Stimulated activated CD4-positive, alpha-beta T cell treated with anti-CD3 and anti-CD28 coated beads, Interleukin-15, amount 100 ng/mL, for 24 hours (primary cell): ENCODE data around the gene SNX20.

Experiments
- DNase-seq: peaks from one replicate; pipeline ENCODE4 v3.0.0-alpha.2; 2020

SNX20 gene, protein sequence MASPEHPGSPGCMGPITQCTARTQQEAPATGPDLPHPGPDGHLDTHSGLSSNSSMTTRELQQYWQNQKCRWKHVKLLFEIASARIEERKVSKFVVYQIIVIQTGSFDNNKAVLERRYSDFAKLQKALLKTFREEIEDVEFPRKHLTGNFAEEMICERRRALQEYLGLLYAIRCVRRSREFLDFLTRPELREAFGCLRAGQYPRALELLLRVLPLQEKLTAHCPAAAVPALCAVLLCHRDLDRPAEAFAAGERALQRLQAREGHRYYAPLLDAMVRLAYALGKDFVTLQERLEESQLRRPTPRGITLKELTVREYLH

DNA sequence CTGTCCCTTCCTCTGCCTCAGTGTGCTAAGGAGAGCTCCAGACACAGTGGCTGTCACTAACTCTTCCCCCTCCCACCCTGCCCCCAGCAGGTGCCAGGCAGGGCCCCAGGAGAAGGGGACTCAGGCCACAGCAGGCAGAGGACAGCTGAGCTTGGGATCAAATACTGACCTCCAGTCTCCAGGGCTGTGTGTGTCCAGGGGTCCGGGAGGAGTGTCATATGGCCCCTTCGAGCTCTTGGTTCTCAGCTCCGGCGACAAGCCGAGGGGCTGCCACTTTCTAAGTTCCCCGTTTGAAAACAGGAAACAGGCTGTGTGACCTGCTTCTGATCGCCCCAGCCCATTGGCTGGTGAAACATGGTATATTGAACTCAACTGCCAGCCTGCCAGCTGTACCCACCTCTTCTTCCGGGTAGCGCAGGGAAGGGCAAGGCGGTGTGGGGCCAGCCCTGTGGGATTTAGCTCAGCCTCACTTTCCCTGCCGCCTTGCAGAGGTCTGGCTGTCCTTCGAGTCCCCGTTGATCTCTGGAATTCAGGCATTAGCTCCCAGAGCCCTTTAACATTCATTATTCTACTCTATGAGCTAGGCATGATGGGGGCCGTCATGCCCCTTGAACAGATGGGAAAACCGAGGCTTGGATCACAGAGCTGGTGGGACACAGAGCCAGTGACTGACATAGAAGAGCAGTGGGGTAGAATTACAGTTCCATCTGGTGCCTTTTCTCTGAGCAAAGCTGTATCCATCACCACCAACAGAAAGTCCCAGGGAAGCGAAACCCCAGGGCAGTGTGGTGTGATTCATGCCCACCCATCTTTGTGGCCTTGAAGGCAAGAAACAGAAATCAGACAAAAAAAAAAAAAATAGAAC lies at the start of gene SNX20:
SNX20 (minus strand) TSS at position 292 of the 865 bp plus-strand sequence. CDS start 3,786 bp downstream, outside the sequence.
- DNase-seq = peak; percentile 73

DNA sequence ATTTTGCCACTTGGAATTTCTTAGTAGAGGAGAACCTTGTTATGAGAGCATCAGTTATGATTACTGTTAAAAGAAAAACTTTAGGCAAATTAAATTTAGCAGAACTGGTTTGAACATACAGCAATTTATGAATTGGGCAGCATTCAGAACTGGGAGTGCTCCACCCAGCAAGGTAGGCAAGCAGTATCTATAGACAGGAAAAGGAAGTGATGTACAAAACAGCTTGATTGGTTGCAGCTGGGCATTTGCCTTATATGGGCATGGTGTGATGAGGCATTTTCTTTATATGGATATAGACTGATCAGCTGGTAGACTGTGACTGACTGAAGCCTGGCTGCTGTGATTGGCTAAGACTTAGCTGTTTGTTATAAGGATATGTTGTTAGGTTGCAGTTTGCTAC lies 43.2 kb upstream of the SNX20 start:
- DNase-seq = no peak

DNA sequence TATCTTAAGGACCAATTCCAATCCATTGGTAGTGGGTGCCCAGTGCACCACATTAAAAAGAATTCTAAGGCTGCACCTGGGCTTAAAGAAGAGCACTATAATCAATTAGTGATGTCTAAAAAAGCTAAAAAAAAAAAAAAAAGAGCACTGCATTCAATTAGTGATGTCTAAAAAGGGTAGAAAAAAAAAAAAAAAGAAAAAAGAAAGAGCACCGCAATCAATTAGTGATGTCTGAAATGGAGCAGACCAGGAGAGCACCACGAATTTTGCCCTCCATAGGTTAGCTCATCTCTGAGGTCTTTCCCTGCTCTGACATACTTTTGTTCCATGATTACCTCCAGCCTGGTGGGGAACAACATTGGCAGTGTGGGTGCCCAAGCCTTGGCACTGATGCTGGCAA lies 41.8 kb upstream of the SNX20 start:
- DNase-seq = no peak

DNA sequence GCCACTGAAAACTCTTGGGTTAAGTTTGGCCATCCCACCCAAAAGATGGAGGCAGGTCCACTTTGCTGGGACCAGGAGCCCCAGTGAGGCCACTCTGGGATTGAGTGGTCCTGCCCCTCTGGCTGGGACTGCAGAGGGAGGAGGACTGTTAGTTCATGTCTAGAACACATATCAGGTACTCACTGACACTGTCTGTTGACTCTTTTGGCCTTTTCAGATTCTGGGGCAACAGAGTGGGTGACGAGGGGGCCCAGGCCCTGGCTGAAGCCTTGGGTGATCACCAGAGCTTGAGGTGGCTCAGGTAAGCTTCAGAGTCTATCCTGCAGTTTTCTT lies 41.3 kb upstream of the SNX20 start:
- DNase-seq = no peak

DNA sequence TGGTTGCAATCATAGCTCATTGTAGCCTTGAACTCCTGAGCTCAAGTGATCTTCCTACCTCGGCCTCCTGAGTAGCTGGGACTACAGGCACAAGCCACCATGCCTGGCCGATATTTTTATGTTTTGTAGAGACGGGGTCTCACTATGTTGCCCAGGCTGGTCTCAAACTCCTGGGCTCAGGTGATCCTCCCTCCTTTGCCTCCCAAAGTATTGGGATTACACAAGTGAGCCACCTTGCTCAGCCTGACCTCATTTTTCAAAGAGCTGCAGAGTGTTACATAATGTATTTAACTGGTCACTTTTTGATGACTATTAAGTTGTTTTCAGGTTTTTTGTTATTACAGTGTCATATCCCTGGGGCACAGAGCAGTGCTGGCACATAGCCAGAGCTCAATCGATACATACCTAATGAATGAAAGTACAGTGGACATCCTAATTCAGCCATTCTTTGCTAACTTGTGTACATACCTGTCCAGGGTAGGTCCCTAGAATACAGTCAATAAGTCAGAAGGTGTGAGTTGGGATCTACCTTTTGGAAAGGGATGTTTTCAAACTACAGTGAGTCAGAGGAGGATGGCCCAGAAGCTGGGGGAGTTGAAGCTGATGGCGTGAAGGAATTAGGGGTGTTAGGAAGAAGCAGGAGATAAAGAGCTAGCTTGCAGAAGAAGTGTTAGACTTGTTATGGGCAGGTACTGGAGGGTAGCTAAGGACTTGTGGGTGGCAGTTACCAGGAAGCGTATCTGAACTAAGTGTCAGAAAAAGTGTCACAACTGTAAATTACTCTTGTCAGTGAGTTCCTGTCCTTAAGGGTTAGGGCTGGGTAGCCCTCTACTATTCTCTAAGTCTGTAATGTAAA lies 40.7 kb upstream of the SNX20 start:
- no peak for DNase-seq

DNA sequence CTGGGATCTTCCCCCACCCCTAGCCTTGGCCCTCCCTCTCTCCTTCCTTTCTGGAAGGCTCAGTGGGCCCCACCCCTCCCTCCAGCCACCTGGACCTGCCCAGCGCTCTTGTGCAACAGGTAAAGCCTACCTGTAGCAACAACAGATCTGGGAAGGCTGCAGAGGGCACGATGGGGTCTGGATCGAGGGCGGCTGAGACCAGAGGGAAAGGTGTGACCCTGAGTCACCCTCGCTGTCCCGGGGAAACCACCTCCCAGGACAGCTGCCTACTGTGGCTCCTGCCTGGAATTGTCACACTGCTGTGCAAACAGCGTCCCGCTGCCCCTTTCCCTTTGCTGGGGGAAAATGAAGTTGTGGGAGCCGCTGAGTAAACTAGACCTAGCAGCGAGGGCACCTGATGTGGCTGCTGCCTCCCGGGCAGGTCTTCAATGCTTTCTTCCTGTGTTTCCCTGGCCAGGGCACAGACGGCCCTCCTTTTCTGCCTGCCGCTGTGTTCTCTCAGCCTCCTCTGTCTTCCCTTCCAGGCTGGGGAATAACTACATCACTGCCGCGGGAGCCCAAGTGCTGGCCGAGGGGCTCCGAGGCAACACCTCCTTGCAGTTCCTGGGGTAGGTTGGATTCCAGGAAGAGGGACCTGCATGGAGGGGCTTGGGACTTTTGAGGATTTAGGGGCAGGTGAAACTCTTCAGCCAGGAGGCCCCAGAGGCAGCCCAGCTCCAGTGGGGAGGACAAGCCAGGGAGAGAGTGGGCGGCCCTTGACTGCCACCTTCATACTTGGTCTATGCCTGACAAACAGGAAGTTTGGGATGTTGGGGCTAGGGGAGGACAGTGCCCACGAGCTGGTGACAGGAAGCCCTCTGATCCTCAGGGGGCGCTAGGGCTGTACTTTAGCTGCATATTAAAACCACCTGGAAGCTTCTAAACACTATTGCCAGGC lies 38.6 kb upstream of the SNX20 start:
- DNase-seq = no peak

DNA sequence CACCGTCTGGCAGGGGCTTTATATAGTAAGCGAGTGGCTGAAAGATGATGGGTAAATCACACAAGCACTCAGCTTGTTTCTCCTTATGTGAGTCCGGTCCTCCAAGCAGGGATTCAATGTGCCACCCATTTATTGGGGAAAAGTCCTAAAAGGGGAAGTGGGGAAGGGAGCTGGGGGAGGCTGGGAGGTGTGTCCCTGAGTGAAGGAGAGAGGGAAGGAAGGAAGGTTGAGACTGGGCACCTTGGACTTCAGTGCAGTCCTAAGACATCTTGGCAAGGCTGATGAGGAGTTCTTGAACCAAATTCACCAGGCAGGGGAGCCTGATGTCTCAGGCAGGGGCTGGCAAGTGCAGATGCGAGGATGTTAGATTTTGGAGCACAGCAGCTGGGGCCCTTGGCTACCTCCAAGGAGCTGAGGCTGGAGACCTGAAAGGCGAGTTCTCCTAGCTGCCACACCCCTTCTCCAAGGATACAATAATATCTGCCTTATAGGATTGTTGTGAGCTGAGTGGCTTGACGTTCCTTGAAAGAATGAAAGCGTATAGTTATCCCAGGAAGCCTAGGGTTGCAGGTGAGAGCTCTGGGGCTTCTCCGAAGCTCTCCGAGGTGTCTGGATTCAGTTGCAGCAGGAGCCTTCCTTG lies 37.8 kb upstream of the SNX20 start:
- DNase-seq = no peak

DNA sequence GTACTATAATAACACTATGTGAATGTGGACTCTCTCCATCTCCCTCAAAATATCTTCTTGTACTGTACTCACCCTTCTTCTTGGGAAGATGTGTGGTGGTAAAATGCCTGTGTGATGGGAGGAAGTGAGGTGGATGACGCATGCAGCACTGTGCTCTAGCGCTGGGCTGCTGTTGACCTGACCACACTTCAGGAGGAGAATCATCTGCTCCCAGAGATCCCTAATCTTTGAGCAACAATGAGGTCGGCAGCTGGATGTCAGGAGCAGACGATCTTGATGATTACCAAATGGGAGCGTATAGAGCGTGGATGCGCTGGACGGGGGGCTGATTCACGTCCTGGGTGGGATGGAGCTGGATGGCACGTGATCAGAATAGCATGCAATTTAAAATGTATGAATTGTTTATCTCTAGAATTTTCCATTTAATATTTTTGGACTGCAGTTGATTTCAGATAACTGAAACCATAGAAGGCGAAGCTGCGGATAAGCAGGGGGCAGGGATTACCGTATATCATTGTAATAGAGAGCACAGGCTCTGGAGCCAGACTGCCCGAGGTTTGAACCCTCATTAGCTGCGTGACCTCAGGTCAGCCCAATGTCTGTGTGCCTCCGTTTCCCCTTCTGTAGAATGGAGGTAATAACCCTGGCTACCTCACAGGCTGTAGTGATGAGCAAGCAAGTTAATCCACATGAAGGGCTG lies 37.1 kb upstream of the SNX20 start:
- DNase-seq = no peak

DNA sequence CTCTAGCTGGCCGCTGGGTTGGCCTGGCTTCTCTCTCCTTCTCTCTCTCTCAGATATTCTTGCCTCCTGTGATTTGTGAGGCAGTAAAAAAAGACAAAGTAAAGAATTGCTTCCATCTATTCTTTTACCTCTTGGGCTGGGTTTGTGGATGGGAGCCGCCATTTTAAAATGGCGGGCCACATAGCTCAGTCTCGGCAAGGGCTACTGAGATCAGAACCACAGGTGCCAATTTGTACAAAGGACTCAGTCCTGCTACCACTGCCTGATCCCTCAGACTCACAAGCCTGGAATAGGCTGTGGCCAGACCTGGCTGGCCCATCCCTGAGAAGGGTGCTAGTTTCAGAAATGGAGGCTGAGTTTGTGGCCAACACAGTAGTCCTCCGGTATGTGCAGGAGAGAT lies 36.4 kb upstream of the SNX20 start:
- no peak for DNase-seq

DNA sequence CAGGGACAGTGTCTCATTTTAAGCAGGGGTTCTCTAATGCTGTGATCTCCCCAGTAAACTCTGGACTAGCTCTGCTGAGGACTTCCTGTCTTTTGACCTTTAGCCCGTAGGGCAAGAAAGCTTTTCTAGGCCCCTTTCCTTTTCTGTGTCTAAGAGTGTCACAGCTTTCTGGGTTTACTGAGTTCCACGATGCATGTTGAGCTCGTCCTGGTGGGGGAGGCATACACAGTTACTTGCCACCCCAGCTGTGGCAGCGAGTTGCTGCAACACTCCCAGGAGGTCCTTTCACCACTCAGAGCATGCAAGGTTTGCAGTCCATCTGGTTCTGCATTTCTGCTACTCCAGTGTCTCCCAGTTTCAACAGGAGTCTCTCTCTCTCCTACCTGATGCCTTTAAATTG lies 36.0 kb upstream of the SNX20 start:
- no peak for DNase-seq

DNA sequence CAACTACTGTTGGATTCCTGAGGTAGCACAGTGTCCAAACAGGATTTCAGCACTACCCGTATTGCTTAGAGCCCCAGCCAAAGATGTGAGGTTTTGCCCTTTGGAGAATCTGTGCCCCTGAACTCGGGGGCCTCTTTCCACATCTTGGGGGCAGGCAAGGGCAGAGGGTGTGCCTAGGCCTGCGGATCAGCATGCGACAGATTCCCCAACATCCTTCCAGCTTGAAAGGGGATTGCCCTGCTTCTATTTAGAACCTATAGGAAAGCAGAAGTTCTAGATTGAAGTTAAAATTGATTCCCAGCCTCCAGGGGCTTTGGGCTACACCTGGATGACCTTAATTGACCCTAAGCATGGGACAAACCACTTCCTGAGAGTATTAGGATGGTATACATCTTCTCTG lies 31.8 kb upstream of the SNX20 start:
- no peak for DNase-seq

DNA sequence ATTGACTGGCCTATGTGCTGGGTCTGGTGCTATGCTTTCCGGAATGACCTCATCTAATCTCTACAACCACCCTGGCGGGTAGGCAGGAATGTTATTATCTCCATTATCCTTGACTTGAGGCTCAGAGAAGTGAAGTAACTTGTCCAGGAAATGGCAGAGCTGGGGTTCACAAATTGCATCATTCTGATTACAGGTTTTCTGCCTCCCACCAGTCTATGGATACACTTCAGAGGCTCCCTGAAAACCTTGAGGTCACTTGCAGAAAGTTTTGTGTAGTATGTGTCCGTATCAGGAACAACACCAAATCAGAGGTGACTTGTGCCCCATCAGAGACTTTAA lies 31.4 kb upstream of the SNX20 start:
- DNase-seq = no peak

DNA sequence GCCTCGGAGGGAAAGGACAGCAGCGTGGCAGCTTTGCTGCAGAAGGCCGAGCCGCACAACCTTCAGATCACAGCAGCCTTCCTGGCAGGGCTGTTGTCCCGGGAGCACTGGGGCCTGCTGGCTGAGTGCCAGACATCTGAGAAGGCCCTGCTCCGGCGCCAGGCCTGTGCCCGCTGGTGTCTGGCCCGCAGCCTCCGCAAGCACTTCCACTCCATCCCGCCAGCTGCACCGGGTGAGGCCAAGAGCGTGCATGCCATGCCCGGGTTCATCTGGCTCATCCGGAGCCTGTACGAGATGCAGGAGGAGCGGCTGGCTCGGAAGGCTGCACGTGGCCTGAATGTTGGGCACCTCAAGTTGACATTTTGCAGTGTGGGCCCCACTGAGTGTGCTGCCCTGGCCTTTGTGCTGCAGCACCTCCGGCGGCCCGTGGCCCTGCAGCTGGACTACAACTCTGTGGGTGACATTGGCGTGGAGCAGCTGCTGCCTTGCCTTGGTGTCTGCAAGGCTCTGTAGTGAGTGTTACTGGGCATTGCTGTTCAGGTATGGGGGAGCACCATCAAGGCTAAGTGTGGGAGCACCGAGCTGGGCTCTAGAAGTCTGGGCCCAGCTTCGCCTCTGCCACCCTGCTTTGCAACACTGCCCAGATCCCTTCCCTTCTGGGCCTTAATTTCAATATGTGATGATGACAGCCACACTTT lies 30.9 kb upstream of the SNX20 start:
- no peak for DNase-seq

DNA sequence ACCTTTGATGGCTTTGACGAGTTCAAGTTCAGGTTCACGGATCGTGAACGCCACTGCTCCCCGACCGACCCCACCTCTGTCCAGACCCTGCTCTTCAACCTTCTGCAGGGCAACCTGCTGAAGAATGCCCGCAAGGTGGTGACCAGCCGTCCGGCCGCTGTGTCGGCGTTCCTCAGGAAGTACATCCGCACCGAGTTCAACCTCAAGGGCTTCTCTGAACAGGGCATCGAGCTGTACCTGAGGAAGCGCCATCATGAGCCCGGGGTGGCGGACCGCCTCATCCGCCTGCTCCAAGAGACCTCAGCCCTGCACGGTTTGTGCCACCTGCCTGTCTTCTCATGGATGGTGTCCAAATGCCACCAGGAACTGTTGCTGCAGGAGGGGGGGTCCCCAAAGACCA lies 29.9 kb upstream of the SNX20 start:
- DNase-seq = no peak

DNA sequence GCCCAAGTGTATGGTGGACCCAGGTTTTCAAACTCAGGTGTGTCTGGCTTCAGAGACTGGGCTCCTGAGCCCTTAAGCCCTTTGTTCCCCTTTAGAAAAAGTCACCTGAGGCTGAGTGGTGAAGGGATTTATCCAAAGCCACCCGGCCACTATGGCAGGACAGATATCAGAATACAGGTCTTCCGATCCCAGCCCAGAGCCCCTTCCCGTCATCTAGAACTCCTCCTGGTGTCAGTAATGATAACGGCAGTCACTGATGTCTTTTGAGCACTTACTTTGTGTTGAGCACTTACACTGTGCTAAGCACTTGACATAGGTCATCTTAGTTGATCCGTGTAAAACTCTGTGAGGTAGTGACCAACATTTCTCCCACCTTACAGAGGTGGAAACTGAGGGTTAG lies 28.9 kb upstream of the SNX20 start:
- DNase-seq = no peak

DNA sequence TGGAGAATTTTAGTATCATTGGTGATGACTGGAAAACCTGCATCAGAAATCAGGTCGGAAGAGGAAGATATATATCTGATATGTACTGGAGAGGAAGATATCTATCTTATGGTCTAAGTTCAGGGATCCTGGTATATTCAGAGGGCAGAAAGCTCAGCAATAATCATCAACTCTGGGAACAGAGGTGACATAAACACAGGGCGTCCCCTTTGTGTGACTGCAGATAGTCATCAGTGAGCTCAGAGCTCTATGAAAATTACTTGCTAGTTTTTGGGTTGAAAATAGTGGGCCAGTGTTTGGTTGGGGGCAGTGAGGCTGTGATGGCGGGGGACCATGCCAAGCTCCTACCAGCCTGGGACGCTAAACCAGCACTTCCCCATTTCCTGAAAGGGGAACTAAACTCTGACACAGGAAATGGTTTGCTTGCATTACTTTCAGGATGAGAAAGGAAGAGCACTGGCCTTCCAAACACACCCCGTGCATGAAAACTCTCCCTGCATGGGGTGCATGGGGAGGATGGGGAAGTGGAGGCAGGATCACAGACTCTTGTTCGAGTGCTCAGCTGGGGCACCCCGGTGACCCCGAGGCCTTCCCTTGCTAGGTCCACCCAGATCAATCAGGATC lies 28.1 kb upstream of the SNX20 start:
- no peak for DNase-seq

DNA sequence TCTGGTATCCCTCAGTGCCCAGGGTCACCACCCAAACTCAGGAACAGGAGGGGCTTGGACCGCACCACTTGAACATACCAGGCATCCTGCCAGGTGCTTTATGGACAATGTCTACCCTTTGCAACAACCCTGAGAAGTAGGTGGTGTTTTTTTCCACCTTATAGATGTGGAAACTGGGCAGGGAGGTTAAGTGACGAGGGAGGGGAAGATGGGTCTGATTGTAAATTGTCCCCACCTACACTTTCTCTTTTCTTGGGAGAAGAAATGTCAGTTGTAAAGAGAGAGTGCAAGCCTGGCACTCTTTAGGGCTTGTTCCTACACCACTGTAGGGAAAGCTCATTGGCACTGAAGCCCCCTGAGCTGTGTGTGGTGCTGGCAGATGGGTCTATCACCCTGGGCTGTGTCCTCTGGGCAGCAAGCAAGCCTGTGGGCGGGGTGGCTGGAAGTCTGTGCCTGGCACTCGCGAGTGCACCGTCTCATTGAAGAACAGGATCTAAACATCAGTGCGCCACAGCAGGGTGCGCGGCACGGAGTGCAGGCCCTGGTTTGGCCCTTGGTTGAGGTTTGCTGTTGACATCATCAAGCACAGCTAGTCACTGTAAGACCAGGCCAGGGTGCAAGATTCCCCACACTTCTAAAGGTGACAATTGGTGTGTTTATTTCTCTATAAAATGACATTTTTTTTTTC lies 27.4 kb upstream of the SNX20 start:
- peak; percentile 69 for DNase-seq

DNA sequence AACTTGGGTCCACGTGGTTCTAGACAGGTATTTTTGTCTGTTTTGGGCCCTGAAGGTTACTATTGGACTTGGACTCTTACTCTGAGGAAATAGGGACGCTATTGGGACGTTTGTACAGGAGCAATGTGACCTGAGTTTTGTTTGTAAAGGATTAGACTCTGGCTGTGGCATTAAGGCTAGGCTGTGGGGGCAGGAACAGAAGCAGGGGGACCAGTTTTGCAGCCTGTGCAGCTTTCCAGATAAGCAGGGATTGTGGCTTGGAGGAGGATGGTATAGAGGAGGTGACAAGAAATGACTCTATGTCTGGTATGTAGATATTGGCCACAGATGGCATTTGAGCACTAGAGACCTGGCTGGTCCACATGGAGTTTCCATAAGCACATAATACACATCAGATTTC lies 25.1 kb upstream of the SNX20 start:
- no peak for DNase-seq

DNA sequence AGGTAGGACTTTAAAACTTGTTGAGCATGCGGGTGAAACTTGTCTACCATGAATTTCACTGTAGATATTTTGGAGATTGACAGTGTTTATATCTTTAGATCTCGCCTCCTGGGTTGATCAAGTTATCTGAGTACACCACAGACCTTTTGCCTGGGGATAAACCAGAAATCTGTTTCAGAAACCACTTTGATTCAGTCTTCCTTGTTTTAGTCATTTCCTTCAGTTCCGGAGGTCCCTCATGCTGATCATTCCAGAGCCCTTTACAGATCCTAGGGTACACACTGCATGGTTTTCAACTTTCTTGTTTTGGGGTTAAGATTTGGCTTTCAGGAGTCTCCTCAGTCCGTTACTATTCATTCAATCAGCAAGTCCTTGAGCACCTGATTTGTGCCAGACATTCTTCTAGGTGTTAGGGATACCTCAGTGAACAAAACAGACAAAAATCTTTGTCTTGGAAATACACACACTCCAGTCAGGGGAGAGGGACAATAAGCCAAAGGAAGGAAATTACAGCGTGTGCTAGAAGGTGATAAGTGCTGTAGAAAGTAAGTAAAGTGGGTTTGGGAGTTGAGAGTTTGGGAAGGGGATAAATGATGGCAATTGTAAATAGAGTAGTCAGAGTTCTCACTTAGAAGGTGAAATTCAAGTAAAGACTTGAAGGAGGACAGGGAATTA lies 24.5 kb upstream of the SNX20 start:
- DNase-seq = no peak
